Activated CD8-positive, alpha-beta memory T cell treated with anti-CD3 and anti-CD28 coated beads, Interleukin-2, amount 50 U/mL, for 1 hour (primary cell): ENCODE measurements around the gene YWHAG.
"Not testable (repeated sequence)": the region's sequence is repeated elsewhere in the genome, so short reads cannot be mapped to it uniquely, and the experiment has no call there.

Experiments
- DNase-seq: peaks from one replicate; pipeline ENCODE4 v3.0.0-alpha.2; 2020; ENCODE audit errors: extremely low read depth

Gene YWHAG

GRCh38 chr7:76380623-76380966 lies 21.8 kb upstream of the YWHAG start:
- DNase-seq: no peak

GRCh38 chr7:76377186-76377918 lies 18.6 kb upstream of the YWHAG start:
- DNase-seq: no peak

- DNase-seq: no peak
Observed at GRCh38 chr7:76375251-76375650, 16.5 kb upstream of the YWHAG start.

- DNase-seq: no peak
Observed at GRCh38 chr7:76372984-76373833, 14.4 kb upstream of the YWHAG start.

GRCh38 chr7:76371396-76371795 lies 12.6 kb upstream of the YWHAG start:
- no peak for DNase-seq

GRCh38 chr7:76369018-76369417 lies 10.2 kb upstream of the YWHAG start:
- no peak for DNase-seq

- no peak for DNase-seq
Observed at GRCh38 chr7:76368190-76368589, 9.4 kb upstream of the YWHAG start.

- DNase-seq: no peak
Observed at GRCh38 chr7:76364198-76364584, 5.4 kb upstream of the YWHAG start.

GRCh38 chr7:76363754-76364153 lies 5.0 kb upstream of the YWHAG start:
- DNase-seq: not testable (repeated sequence)

GRCh38 chr7:76359978-76360638 lies 1.3 kb upstream of the YWHAG start:
- DNase-seq: no peak

GRCh38 chr7:76359111-76359977 lies 553 bp upstream of the YWHAG start:
- DNase-seq: peak; percentile 95

GRCh38 chr7:76358011-76358480 lies 745 bp downstream of the YWHAG start:
- no peak for DNase-seq

- no peak for DNase-seq
Observed at GRCh38 chr7:76357475-76358010, 1.2 kb downstream of the YWHAG start.

- DNase-seq: no peak
Observed at GRCh38 chr7:76356823-76357222, 2.0 kb downstream of the YWHAG start.

- DNase-seq: no peak
Observed at GRCh38 chr7:76356115-76356514, 2.7 kb downstream of the YWHAG start.

- DNase-seq: no peak
Observed at GRCh38 chr7:76354981-76355730, 3.6 kb downstream of the YWHAG start.

- DNase-seq: no peak
Observed at GRCh38 chr7:76354516-76354915, 4.3 kb downstream of the YWHAG start.

- DNase-seq: no peak
Observed at GRCh38 chr7:76353744-76354143, 5.0 kb downstream of the YWHAG start.

- DNase-seq: no peak
Observed at GRCh38 chr7:76352193-76352592, 6.6 kb downstream of the YWHAG start.

GRCh38 chr7:76351372-76351771 lies 7.4 kb downstream of the YWHAG start:
- no peak for DNase-seq
